GM18507 (cell line): Measurements from ENCODE around the gene PIN4.
"Not testable (repeated sequence)": the region's sequence is repeated elsewhere in the genome, so short reads cannot be mapped to it uniquely, and the experiment has no call there.

Source experiments
- DNase-seq: peaks from one replicate; pipeline ENCODE4 v3.0.0; 2011; ENCODE audit warnings: low read depth; ENCODE audit not compliant: insufficient read length; ENCODE audit errors: extremely low spot score
- FAIRE-seq: peaks from 2 replicates; lab custom pipeline; 2011; peaks lifted over from hg19 to GRCh38; lab: Jason Lieb, UNC

Gene PIN4

DNA sequence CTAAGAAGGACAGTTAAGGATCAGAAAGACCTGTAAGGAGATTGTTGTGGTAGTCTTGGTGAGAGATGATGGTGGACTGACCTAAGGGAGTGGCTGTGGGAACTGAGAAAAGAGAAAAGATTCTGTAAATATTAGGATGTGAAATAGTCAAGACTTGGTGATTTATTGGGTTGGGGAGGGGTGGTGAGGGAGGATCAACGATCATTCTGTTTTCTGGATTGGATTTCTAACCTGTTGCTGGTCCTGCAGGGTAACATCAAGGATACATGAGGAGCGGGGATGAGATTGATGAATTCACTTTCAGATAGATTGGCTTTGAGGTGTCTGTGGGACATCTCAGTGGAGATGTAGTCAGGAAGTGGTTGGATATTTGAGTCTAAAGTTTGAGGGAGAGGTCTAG lies 1.4 kb downstream of the PIN4 start:
- FAIRE-seq: no peak
- no peak for DNase-seq

DNA sequence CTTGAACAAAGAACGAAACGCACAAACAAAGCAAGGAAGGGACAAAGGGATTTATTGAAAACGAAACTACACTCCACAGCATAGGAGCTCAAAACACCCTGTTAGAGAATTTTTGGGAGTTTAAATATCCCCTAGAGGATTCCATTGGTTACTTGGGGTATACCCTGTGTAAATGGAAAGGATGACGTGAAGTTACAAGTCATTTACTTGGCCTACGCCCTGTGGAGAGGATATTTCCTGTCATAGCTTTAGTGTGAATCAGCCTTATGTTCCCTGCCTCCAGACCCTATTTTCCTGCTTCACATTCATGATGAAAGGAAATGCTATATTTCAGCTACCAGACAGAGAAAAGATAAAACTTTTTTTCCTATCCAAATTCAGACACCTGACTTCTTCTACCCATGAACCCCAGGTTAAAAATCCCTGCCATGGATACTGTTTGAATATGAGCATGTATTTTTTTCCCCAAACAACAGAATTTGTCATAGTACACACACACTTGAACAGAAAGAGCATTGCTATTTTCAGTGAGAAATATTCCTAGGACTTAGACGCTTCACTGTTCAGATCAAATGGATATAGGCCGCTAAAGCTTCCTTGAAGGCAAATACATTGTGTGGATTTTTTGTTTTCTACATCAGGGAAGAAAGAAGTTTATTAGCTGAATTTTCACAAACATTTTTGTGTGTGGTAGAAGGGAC lies 20.4 kb downstream of the PIN4 start:
- FAIRE-seq: no peak
- DNase-seq: no peak

DNA sequence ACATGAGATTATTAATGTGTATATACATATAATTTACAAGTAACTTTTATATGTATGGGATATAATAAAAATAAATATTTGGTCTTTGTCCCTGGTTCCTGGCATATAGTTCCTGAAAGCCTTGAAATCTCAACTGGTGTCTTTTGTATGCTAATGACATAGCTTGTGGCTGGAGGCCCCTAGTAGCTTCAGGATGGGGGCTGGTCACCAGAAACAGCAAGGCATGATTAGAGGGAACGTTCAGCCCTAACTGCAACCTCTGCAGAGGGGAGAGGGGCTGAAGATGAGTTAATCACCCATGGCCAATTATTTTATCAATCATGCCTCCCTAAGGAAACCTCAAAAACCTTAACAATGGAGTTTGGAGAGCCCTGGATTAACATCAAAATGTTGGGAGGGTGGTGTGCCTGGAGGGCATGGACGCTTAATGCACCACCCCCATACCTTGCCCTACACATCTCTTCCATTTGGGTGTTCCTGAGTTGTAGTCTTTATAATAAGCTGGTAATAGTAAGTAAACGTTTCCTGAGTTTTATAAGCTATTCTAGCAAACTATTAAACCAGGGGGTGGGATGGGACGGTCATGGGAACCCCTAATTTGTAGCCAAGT lies 21.3 kb downstream of the PIN4 start:
- no peak for DNase-seq
- no peak for FAIRE-seq

- DNase-seq (no peak), FAIRE-seq (no peak)
Measured at GRCh38 chrX:72203421-72203820, 21.9 kb downstream of the PIN4 start.

GRCh38 chrX:72205706-72206105 lies 24.1 kb downstream of the PIN4 start:
- DNase-seq: no peak
- FAIRE-seq: no peak

- FAIRE-seq: no peak
- no peak for DNase-seq
Measured at GRCh38 chrX:72207366-72207765, 25.8 kb downstream of the PIN4 start.

DNA sequence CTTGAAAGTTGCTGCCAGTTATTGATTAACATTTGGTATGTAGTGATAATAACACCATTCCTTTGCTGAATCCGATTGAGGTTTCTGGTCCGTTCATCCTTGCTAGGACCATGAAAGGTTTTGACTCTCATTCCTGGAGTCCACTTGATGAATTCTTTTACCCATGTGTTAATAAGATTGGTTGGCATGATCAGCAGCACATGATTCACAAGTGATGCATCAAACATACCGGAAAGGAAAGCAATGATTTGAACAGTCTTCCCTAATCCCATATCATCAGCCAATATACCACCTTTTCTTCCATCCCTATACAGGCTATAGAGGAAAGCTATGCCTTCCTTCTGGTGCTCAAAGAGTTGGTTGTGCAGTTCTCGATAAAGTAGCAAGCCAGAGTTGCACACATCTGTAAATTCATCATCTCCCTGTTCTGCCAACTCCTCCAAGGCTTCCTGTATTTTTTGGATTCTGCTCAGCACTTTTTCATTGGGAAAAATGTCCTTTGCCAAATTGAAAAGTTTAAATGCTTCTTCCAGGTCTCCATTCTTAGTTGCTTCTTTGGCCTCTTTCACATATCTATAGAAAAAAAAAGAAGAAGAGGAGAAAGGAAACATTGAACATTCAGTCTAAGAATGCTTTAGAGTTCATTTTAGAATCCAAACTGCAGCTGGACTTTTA lies 26.7 kb downstream of the PIN4 start:
- DNase-seq (no peak), FAIRE-seq (no peak)

DNA sequence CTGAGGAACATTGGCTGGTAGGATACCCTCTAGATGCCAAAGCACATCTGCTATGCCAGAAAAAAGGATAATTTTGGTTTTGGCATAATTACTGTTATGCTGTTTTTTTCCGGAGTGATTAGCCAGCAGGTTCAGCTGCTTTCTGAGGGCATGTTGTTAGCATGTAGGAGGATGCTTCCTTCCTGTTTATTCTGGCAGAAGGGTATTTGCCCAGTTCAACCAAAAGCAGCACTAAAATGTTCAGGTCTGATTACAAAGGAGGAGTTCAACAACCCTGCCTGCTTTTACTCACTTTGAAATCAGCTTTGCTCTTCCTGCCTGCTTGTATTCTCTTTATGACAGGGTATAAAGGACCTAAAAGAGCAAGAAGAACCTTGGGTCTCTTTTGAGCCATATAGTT lies 35.4 kb downstream of the PIN4 start:
- no peak for FAIRE-seq
- DNase-seq: no peak

- not testable (repeated sequence) for DNase-seq
Measured at GRCh38 chrX:72220375-72220774, 38.8 kb downstream of the PIN4 start.

DNA sequence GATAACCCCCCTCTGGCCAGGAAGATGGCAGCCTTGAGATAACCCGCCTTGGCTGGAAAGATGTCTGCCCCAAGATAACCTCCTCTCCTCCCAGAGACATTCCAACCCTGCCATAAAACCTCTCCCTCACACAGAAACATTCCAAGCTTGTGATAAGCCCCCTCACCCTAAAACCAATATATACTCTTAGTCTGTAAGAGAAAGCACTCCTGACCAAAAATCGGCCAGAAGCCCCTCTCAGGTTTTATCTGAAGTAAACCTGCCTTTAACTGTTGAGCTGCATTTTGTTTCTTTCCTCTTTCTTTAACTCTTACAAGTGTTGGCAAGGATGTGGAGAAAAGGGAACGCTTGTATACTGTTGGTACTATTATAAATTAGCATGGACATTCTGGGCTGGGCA lies 48.7 kb downstream of the PIN4 start:
- DNase-seq (no peak), FAIRE-seq (no peak)

More at GRCh38 chrX:72220375-72220774, 38.8 kb downstream of the PIN4 start:
- not testable (repeated sequence) for FAIRE-seq

GRCh38 chrX:72236841-72237240 lies 55.3 kb downstream of the PIN4 start:
- no peak for FAIRE-seq
- no peak for DNase-seq

GRCh38 chrX:72238183-72238582 lies 56.6 kb downstream of the PIN4 start:
- no peak for FAIRE-seq
- DNase-seq: no peak

DNA sequence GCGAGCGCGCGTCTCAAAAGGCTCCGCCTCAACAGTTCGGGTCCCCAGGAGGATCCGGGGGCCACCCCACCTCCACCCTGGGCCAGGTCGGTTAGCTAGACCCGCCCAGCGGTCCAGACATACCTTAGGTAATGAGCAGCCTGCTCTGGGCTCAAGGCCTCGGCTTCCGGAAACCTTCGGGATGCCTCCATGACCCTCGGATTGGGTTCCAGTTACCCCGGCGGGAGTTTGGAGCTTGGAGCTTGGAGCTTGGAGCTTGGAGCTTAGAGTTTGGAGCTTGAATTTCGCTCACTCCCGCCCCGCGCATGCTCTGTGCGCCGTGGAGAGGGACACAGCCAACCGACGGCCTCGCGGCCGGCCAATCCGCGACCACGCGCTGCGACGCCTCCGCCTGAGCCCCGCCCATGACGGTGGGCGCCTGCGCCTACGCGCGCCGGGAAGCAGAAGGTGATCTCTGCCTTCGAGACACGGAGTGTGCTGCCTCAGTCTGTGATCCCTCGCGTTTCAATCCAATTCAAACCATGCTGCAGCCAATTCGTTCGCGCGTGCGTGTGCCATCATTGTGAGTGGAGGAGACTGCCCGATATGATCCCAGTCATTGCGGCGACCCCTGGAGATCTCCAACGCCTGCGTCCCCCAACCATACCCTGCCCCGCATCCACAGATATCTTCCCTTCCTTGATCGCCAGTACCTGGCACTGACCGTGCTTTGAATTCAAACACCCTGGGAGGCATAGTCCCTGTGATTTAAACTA lies 57.3 kb downstream of the PIN4 start, which contains the start of gene ERCC6L:
TSS of gene ERCC6L (minus strand) at position 307 of the 755 bp plus-strand sequence. CDS start at position 191, 116 bp downstream.
- DNase-seq (peak; percentile 85), FAIRE-seq (peak; percentile 98)

GRCh38 chrX:72240976-72241375 lies 59.4 kb downstream of the PIN4 start:
- DNase-seq (no peak), FAIRE-seq (no peak)

- DNase-seq (no peak), FAIRE-seq (no peak)
Measured at GRCh38 chrX:72243472-72243871, 61.9 kb downstream of the PIN4 start.

DNA sequence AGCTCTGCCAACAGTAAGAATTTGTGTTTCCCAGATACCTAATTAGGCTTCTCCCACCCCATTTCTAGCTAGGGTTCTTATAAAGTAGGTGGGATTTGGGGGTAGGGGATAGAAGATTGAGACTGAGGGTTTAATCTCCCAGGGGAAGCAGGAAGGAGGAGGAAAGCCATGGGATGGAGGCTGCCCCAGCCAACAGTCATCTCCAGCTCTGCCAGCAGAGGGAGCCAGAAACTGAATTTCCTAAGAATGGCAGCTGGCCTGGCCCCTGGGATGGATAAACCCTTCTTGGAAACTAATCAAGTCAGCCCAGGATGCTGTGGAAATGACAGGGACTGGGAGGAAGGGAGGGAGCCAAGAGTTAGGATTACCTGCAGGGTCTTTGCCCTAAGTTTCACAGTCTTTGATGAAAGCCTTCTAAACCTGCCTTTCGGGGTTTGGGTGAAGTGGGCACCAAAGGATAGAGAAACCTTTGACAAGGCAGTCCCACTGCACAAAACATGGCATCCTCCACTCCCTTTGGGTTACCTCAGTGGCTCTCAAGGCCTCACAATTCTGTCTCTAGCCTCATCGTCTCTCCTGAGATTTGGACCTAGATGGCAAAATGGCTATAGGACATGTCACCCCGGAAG lies 64.0 kb downstream of the PIN4 start:
- FAIRE-seq (peak; percentile 60), DNase-seq (peak; percentile 5)

DNA sequence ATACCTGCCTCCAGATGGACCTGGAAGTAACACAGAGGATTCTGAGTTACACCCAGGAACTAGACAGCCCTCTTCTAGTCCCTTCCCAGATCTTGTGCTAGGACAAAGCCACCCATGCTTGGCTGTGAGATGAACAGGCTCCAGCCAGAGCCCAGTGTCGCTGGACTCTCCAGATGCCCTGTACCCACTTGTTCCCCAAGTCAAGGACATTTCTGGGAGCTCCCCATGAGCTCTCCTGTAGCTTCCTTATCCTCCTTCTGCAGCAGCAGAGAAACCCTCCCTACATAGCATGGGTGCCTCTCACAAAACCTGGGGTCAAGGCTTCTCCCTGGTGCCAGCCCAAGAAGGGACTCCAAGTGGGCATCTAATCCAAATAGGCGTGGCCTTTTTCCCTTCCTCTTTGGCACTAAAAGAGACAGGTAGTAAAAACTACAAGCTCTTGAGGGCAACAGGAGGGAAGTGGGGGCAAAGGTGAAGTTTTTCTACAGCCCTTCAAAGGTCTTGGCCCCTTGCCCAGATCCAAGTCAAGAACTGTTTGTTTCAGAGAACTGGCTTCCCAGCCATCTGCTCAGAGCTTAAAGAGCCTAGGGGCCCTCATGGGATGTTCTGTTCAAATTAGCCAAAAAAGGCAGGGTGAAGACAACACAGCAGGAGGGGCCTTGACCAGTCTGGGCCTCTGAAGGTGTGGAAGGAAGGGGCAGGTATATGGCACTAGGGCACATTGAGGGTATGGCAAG lies 65.8 kb downstream of the PIN4 start:
- FAIRE-seq (no peak), DNase-seq (no peak)
